Right kidney (tissue), 1 donor: ENCODE measurements around the gene SLC6A12.
A peak's percentile ranks its signal among the peaks of the same experiment; 100 is the strongest.

Experiments used
- DNase-seq: peaks from one replicate; pipeline ENCODE4 v3.0.0-alpha.2; 2016

SLC6A12 gene

GRCh38 chr12:162467-163307, 51.3 kb downstream of the SLC6A12 start:
- DNase-seq = no peak

DNA sequence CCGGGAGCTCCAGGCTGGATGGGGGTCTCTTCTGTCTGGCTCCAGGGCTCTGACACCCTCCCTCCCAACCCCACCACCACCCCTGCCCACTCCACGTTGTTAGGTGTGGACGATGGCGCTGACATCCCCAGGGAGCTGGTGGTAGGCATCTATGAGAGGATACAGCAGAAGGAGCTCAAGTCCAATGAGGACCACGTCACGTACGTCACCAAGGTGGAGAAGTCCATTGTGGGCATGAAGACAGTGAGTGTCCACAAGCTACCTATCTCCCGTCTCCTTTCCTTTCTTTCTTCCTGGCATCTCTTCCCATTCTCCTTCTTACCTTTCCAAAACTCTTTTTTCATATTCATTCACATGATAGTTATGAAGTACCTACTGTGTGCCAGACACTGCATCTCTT, 52.1 kb downstream of the SLC6A12 start:
- DNase-seq = no peak

GRCh38 chr12:160858-161257, 53.1 kb downstream of the SLC6A12 start:
- DNase-seq = no peak

DNA sequence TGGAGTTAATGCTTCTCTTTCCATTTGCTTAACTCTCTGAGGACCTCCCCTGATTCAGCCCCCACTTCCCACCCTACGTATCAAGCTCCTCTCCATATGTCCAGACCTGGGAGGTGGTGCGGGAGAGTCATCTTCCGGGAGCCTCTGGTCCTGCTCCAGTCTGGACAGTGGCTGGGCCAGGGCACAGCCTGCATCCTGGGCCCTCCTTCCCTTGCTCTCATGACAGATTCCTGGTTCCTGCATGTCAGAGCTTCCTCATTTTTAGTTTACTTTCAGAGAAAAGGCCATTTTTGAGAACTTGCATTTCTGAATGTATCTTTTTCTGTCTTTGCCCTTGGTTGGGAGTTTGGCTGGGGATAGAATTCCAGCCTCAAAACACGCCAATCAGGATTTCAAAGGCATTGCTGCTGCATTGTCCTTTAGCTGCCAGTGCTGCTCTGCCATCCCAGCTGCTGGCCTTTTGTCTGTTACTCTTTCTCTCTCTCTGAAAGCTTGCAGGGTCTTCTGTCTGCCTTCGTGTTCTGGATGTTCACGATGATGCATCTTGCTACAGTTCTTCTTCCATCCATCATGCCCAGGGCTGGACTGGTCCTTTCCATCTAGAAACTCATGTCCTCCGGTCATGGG, 54.7 kb downstream of the SLC6A12 start:
- no peak for DNase-seq

GRCh38 chr12:157644-158043, 56.3 kb downstream of the SLC6A12 start:
- DNase-seq = no peak

- DNase-seq = no peak
These were observed 57.0 kb downstream of the SLC6A12 start for GRCh38 chr12:156945-157344.

GRCh38 chr12:155646-156045, 58.3 kb downstream of the SLC6A12 start:
- no peak for DNase-seq

DNA sequence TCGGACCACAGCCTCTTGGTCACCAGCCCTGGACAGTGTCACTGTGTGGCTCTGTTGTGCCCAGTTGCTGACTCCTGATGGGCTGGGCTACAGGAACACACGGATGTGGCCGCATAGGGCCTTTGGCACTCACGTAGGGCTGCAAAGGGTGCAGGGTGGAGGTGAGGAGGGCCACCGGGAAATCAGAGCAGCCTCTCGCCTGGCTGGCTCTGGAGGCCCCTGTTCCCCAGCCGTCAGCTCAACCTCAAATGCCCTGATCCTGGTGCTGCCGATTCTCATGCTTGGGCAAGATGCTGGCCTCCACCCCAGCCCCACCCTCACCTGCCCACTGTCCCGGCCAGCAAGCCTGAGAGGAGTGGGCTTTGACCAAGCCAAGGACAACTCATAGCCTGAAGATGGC, 59.0 kb downstream of the SLC6A12 start:
- DNase-seq = no peak

DNA sequence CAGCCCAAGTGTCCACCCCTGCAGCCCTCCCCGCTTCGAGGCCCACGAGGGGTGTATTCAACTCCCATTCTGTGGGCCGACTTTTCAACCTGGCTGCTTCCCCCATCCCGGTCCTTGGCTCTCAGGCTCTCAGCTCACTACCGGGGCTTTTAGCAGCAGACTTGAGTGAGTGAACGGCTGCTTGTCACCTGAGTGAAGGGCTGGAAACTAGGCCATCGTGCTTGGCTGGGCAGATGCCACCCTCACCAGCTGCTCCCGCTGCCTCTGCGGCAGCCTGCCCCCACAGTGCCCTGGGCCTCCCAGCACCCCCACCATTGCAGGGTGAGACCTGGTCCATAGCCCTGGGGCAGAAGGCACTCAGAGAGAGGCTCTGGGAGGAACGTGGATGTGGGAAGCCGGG, 59.9 kb downstream of the SLC6A12 start:
- DNase-seq = no peak

DNA sequence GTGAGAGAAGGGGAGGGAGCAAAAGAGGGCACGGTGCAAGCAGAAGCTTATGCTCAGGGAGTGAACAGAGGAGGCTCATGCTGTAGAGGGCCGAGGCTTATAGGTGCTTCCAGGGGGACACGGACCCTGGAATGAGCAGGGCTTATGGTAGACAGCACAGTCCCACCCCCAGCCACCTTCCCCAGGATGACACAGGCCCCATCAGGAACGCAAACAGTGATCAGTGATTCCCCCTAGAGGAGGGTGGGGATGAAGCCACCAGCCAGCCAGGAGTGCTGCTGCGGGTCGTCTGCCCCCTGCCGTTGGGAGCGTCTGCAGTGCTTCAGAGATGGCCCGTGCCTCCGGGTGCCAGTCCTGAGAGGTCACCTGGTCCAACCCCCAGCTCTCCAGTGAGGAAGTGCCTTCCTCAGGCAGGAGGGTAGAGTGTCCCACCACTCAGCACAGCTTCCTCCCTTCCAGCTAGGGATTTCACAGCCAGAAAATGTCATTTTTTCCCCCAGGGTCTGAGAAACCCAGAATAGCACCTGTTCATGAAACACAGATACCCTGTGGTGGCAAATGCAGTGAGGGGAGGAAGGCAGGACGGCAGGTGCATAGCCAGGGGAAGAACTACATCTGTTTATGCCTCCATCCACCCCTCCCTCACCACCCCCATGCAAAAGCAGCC, 60.7 kb downstream of the SLC6A12 start:
- no peak for DNase-seq

DNA sequence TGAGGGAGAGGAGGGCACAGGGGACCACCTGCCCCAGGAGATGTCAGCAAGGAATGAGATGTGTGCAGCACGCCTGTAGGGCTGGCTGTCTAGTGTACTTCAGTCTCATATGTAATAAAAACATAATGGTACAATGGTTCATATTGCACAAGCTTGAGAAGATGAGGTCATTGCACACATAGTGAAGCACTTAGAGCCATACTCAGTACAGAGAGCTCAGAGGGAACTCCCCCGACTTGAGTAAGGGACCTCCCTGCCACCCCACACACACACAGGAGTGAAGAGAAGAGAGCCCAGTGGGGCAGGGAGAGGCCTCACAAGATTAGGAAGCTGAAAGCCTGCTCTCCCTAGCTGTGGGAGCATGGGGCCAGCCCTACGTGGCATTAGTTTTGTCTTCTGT, 61.5 kb downstream of the SLC6A12 start:
- no peak for DNase-seq

GRCh38 chr12:151579-151978, 62.4 kb downstream of the SLC6A12 start:
- DNase-seq = no peak

GRCh38 chr12:148676-149416, 65.1 kb downstream of the SLC6A12 start:
- no peak for DNase-seq

- DNase-seq = no peak
These were observed 66.7 kb downstream of the SLC6A12 start for GRCh38 chr12:147242-147641.

DNA sequence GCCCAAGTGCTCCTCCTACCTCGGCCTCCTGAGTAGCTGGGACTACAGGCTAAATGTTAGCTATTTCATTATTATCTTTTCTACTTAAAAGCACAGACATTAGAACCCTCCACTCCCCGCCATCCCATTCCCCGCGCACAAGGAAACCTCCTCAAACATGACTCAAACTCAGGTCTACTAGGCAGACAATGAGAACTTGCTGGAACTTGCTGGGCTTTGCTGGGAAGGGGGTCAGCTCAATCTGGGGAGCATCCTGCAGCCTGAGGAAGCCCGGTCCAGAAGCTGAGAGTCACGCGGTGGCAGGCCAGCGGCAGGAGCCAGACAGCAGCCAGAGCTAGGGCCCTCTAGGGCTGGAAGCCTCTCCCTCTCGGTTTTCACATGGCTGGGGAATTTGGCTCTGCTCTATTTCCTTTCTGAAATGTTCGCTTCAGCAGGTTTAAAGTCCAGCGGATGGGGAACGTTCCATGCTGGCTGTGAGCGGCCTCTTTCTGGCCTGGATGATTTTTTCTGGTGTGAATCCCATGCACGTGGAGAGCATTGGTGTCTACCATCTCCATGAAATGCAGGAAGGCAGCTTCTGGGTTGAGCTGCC, 68.5 kb downstream of the SLC6A12 start:
- DNase-seq = no peak

DNA sequence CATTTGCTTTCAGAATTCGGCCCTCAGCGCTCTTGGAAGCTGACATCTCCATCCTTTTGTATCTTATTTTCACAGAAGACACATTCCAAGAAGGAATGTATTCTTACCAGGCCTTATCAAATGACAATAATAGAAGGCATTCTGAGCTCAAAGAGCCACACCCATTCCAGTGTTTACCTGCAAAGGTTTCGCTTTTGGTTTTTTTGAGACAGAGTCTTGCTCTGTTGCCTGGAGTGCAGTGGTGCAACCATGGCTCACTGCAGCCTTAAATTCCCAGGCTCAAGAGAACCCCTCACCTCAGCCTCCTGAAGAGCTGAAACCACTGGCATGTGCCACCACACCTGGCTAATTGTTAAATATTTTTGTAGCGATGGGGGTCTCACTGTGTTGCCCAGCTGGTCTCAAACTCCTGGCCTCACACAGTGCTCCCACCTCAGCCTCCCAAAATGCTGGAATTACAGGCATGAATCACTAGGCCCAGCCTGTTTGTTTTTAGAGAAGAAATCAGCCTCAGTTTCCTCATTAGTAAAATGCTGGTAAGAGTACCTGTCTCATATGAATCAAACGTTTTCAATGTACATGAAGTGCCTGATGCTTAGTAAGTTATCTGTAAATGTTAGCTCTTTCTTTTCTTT, 69.2 kb downstream of the SLC6A12 start:
- DNase-seq = no peak

DNA sequence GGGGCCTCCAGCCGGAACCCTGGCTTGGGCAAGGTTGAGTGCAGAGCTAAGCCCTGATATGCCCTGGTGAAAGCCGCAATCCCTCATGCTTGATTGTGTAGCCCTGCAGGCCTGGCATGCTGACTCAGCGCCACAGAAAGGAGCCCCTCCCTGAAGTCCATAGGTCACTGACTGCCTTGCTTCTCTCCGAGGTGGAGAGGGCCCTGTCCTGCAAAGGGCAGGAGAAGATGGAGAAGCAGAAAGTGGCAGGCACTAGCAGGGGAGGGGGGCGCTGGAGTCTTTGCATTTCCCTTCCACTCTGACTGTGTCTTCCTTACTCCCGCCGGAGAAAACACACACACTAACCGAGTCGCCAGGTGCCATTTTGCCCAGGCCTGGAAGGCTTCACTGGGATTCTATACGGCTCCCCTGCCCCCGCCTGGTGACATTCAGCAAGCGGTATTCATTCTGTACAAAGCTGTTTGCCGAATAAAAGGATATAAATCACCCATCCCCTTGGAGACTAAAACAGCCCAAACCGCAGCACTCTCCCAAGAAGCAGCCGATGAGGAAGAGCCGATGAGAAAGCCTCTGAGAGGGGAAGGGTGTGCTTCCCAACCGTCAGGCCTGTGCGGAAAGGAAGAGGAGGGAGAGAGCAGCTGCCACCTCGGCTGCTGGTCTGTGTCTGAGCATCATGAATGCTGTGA, 69.8 kb downstream of the SLC6A12 start:
- peak; percentile 70 for DNase-seq

DNA sequence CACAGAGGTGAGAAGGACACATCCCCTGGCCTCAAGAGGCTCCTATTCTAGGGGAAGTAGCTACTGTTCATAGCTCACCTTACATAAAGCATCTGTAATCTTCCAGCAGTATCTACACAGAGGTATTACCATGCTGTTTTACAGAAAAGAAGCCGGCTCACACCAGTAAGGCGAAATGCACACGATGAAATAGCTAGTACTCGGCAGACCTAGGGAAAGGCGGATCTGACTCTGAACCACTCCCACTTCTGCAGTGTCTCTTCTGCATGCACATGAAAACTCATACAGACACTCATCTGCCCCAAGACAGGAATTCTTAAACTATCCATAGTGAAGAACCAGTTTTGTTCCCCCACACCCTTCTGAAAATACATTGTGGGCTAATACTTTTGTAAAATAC, 73.8 kb downstream of the SLC6A12 start:
- DNase-seq = no peak
